ENCODE measurements around the gene DHRS4.
"Not testable (repeated sequence)": the region's sequence is repeated elsewhere in the genome, so short reads cannot be mapped to it uniquely, and the experiment has no call there.

The DHRS4 gene

DNA sequence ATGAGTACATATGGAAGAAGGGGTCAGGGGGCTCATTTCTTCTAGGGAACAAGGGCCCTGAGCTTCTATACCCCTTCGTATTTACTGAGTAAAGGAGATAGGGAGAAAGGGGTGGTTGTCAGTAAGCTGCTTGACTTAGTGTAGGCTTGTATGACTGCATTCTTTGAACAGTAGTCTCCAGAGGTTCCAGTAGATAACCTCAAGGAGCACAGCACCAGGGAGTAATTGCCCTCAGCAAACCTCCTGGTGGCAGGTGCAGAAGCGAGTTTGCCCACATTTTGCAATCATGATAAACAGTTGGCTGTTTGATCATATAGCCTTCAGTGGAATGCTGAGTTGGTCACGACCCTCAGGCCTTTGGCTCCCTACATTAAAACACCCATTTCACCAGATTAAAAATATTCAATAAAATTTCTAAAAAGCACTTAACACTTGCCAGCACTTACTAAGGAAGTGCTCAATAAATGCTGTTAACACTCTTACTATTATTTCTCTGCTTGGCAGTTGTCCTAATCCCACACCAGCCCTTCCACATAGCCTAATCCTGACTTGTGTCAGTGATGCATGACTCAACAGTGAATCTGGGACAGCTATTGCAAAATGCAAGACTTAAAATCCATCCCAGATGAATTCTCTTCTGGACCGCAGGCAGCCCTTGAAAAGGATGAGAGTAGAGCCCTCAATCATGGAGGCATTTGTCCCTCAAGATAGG, 31.5 kb downstream of the DHRS4 start:
- DNase-seq (ENCODE audit: low read depth): no peak

GRCh38 chr14:23988223-23988606, 34.6 kb downstream of the DHRS4 start:
- DNase-seq (ENCODE audit: low read depth): not testable (repeated sequence)

DNA sequence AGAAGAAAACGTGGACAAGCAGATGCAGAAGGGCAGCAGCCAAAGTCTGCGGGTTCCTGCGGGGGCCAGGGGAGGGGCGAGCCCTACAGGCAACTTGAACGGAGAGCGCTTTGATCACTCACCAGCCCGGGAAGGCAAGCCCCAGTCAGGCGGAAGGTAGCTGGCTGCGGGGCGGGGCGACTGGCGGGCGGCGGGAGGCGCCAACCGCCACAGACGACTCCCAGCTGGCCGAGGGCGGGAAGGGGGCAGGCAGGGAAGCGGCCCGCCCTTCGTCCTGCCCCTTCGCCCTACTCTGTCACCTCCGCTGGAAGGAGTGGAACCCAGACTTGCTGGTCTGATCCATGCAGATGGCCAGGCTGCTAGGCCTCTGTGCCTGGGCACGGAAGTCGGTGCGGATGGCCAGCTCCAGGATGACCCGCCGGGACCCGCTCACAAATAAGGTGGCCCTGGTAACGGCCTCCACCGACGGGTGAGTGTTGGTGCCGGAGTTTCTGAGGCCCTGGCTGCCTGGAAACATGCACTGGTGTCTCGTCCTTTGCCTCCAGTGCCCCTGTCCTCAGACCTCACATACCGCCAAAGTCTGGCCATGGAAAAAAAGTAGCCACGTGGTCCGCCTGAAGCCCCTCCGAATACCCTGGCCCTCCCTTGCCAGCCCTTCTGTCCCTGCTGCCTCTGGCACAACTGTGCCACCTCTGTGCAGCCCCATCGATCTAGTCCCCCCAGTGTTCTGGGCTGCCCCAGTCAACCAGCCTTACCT, 35.2 kb downstream of the DHRS4 start, which contains the start of gene DHRS4L2:
Gene DHRS4L2 (plus strand): TSS at position 323 of the 757 bp plus-strand sequence. CDS start 19 bp downstream, at position 342.
- DNase-seq (ENCODE audit: low read depth): peak; percentile 78

GRCh38 chr14:23989734-23990445, 36.3 kb downstream of the DHRS4 start:
- not testable (repeated sequence) for DNase-seq (ENCODE audit: low read depth)

- DNase-seq (ENCODE audit: low read depth): not testable (repeated sequence)
Measured at GRCh38 chr14:23990961-23991360, 37.4 kb downstream of the DHRS4 start.

- DNase-seq (ENCODE audit: low read depth): not testable (repeated sequence)
Measured at GRCh38 chr14:23993042-23993441, 39.5 kb downstream of the DHRS4 start.

DNA sequence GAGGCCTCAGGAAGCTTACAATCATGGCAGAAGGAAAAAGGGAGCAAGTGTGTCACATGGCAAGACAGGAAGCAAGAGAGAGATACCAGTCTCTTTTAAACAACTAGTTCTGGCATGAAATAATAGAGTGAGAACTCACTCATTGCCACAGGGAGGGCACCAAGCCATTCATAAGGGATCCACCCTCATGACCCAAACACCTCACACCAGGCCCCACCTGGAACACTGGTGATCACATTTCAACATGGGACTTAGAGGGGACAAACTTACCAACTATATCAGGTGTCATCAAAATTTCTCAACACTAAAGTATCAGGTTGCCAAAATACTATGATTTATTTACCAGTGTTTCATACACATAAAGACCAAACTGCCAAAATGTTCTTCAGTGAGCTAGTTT, 42.4 kb downstream of the DHRS4 start:
- DNase-seq (ENCODE audit: low read depth): not testable (repeated sequence)

GRCh38 chr14:23996825-23997224, 43.3 kb downstream of the DHRS4 start:
- not testable (repeated sequence) for DNase-seq (ENCODE audit: low read depth)

DNA sequence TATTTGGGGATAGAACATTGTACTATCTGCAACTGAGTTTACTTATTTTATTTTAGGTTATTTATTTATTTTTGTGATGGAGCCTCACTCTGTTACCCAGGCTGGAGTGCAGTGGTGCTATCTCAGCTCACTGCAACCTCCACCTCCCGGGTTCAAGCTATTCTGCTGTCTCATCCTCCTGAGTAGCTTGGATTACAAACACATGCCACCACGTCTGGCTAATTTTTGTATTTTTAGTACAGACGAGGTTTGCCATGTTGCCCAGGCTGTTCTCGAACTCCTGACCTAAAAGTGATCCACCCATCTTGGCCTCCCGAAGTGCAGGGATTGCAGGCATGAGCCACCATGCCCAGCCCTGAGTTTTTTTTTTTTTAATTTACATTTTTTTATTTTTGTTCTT, 46.1 kb downstream of the DHRS4 start:
- DNase-seq (ENCODE audit: low read depth): not testable (repeated sequence)

DNA sequence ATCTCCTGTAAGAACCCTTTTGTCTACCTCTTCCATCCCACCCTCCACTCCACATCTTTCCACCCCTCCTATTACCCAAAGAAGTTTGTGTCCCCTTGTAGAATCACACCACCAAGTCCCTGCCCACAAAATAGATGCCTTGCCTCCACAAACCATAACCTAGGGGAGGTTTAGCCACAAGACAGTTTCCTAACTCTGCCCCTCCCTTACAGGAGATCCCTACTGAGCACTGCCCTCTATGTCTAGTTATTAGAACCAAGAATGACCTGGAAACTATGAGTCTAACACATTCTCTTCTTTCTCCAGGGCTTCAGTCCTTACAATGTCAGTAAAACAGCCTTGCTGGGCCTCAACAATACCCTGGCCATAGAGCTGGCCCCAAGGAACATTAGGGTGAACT, 47.5 kb downstream of the DHRS4 start:
- DNase-seq (ENCODE audit: low read depth): not testable (repeated sequence)

DNA sequence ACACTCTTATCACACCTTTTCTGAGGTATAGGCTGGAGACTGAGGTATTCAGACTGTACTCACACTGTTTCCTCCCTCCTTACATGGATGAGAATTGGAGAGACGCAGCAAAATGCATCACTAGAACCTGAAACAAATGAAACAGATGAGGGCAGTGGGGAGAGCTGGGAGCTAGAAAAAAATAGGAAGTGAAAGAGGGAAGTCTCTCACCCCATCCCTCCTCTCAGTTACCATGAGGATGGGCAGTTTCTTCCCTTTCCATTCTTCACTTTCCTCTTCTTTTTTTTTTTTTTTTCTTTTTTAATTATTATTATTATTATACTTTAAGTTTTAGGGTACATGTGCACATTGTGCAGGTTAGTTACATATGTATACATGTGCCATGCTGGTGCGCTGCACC, 48.1 kb downstream of the DHRS4 start:
- not testable (repeated sequence) for DNase-seq (ENCODE audit: low read depth)

GRCh38 chr14:24006471-24006816, 52.9 kb downstream of the DHRS4 start:
- not testable (repeated sequence) for DNase-seq (ENCODE audit: low read depth)

DNA sequence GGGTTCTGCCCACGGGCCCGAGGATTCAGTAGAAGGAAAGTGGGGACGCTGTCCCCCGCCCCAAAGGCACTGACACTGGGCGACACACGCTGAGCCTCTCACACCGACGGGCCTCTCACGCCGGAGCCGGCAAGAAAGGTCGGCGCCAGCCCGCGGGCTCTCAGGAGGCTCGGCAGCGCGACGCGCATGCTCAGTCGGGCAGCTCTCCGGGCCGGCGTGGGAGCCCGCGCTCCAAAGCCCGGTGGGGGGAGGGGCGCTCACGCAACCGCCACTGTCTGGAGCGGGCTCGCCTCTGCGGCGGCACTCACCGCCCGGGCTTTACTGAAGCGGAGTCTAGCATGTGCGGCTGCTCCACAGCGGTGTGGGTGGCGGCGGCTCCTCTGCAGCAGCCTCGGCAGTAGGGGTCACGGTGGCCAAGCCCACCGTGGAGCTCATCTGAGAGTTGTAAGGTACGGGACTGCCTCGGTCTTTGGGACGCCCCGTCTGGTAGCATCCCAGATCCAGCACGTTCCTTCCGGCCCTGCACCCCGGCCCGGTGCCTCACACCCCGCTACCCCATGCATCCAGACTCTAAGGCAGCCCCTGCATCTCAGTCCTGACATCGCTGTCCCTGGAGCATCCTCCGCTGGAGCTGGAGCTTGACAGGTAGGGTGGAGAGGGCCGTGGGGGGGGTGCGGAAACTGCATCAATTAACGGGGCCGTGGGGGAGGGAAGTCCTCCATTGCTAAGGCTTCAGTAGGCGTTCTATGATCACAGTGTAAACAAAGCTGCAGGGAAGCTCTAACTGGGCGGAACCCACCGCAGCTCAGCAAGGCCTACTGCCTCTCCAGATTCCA, 53.5 kb downstream of the DHRS4 start:
- peak; percentile 58 for DNase-seq (ENCODE audit: low read depth)

DNA sequence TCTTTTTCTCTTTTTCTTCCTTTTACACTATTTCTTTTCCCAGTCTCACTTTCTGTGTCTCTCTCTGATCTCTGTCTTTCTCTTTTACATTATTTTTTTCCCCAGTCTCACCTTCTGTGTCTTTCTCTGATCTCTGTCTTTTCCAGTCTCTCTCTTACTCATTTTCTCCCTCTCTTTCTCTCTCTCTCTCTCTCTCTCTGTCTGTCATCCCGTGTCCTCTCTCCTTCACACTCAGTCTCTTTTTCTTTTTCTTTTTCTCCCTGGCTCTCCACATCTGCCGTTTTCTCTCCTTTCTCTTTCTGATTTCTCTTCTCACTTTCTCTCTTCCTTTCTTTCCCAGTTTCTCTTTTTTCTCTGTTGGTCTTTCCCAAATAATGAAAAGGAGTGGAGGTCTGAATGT, 57.5 kb downstream of the DHRS4 start:
- DNase-seq (ENCODE audit: low read depth): no peak

DNA sequence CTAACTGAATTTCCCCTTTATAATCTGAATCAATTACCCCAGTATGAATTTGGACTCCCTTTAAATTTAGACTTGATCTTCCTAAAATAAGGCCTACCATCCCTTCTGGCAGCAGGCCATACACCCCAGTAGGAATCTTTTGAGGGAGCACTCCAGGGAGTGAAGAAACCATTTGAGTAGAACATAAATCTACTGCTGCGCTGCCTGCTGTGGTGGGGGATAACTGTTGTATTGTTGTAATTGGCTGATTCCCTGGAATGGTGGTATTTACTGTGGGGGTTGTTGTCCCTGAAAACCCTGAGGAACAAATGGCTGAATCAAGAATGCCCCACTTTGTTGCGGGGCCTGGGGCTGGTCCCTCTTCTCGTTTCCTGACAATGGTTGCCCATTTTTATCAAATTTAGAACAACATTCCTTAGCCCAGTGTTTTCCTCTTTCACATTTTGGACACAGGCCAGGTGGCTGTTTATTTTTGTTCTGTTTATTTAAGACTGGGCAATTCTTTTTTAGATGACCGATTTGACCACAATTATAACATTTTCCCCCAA, 59.2 kb downstream of the DHRS4 start:
- not testable (repeated sequence) for DNase-seq (ENCODE audit: low read depth)

- peak; percentile 44 for DNase-seq (ENCODE audit: low read depth)
Measured at GRCh38 chr14:24013654-24014514, 60.3 kb downstream of the DHRS4 start.

DNA sequence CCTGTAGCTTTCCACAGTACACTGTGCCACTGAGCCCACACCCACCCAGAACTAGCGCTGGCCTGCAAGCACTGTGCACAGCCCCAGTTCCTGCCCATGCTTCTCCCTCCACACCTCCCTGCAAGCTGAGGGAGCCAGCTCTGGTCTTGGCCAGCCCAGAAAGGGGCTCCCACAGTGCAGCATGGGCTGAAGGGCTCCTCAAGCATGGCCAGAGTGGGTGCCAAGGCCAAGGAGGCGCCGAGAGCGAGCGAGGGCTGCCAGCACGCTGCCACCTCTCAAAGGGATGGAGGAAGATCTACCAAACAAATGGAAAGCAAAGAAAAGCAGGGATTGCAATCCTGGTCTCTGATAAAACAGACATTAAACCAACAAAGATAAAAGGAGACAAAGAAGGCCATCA, 62.2 kb downstream of the DHRS4 start:
- DNase-seq (ENCODE audit: low read depth): not testable (repeated sequence)

Data from activated T-cell treated with anti-CD3 and anti-CD28 coated beads for 24 hours (primary cell).